ENCODE measurements around the gene MED13. TPM values are rescaled to one million over a fixed set of nuclear protein-coding genes. Genes with fewer than 3 reads are reported as not detected.
"Not testable (repeated sequence)": the region's sequence is repeated elsewhere in the genome, so short reads cannot be mapped to it uniquely, and the experiment has no call there.

Gene MED13
- polyA plus RNA-seq, 1 of the 3 experiments (the other 2 are of a cell fraction) = 6.3 TPM

DNA sequence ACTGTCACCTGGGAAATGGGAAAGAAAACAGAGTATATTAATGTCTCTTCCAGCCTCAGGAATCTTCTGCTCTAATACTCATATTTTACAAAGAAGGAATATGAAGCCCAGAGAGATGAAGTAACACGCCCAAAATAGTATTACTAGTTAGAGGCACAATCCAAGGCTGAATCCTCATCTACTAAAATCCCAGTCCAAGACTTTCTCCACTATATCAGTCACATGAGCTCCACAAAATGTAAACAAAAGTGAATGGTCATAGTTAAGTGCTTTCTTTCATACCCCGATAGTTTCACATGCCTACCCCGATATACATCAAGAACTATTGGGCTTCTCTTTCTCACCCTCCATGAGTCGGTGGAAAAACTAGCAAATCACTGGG is 138.3 kb downstream of the MED13 start:
- Histone ChIP-seq H4K20me1 (ENCODE audit: insufficient read depth) (no peaks in the 10 kb centered on the region), H3K79me2 (ENCODE audit: insufficient read depth) (peaks cover 26% of the 10 kb centered on the region), H3K27ac (ENCODE audit: low read depth in 2 of 2, low read length in 1 of 2) (peak overlapping the region; percentile 76 to 84), H2AFZ (ENCODE audit: low read depth) (peak overlapping the region; percentile 87), H3K36me3 (replicated peaks in 1 of 2; ENCODE audit: control insufficient read depth in 1 of 2, insufficient read depth in 2 of 2, low read length in 1 of 2) (peaks cover 14 to 30% of the 10 kb centered on the region in 2 experiments), H3K9me2 (no peaks in the 10 kb centered on the region), H3K4me3 (ENCODE audit: low read depth in 2 of 2, low read length in 1 of 2) (peak overlapping the region; percentile 80 to 82), H3K9ac (peak overlapping the region; percentile 86), H3K27me3 (ENCODE audit: insufficient read depth) (no peaks in the 10 kb centered on the region), H3K4me2 (peak overlapping the region; percentile 86), H3F3A (replicated peaks; ENCODE audit: insufficient read depth) (peaks cover 5% of the 10 kb centered on the region), H3K9me3 (no peaks in the 10 kb centered on the region), H3K4me1 (ENCODE audit: control insufficient read depth in 1 of 2, insufficient read depth in 2 of 2, low read depth in 1 of 2, low read length in 1 of 2) (peaks cover 0 to 8% of the 10 kb centered on the region in 2 experiments; a peak in 2 of 4 replicates)
- 23% methylated on average over 4 of the region's 4 CpGs for WGBS (ENCODE audit: low lambda C conversion rate)
- CTCF ChIA-PET = no interaction called here
- DNase-seq = no peak
- POLR2A ChIA-PET = no interaction called here
- TF ChIP-seq, protein P1, sequence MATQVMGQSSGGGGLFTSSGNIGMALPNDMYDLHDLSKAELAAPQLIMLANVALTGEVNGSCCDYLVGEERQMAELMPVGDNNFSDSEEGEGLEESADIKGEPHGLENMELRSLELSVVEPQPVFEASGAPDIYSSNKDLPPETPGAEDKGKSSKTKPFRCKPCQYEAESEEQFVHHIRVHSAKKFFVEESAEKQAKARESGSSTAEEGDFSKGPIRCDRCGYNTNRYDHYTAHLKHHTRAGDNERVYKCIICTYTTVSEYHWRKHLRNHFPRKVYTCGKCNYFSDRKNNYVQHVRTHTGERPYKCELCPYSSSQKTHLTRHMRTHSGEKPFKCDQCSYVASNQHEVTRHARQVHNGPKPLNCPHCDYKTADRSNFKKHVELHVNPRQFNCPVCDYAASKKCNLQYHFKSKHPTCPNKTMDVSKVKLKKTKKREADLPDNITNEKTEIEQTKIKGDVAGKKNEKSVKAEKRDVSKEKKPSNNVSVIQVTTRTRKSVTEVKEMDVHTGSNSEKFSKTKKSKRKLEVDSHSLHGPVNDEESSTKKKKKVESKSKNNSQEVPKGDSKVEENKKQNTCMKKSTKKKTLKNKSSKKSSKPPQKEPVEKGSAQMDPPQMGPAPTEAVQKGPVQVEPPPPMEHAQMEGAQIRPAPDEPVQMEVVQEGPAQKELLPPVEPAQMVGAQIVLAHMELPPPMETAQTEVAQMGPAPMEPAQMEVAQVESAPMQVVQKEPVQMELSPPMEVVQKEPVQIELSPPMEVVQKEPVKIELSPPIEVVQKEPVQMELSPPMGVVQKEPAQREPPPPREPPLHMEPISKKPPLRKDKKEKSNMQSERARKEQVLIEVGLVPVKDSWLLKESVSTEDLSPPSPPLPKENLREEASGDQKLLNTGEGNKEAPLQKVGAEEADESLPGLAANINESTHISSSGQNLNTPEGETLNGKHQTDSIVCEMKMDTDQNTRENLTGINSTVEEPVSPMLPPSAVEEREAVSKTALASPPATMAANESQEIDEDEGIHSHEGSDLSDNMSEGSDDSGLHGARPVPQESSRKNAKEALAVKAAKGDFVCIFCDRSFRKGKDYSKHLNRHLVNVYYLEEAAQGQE (IDR thresholded peaks at IDR 0.05; ENCODE audit: low read depth, low read length) = no peak
- TF ChIP-seq EZH2phosphoT487 (IDR thresholded peaks at IDR 0.05; ENCODE audit: borderline replicate concordance, low read depth) (no peak), FOXJ3 (CRISPR knock-in tag; IDR thresholded peaks at IDR 0.05) (no peak), EP300 (IDR thresholded peaks at IDR 0.05; ENCODE audit: borderline replicate concordance in 1 of 2, low read depth in 1 of 2, low read length in 1 of 2) (no peak), TAF1 (IDR thresholded peaks at IDR 0.05; ENCODE audit: borderline replicate concordance, low read depth, low read length) (no peak), USF1 (IDR thresholded peaks at IDR 0.05; ENCODE audit: borderline replicate concordance, low read depth) (no peak), MAX (IDR thresholded peaks at IDR 0.05; ENCODE audit: low read depth) (no peak), FOSL2 (IDR thresholded peaks at IDR 0.05; ENCODE audit: borderline replicate concordance, low read depth) (no peak), MXI1 (IDR thresholded peaks at IDR 0.05; ENCODE audit: low read depth, low read length) (no peak), GABPA (IDR thresholded peaks at IDR 0.05; ENCODE audit: low read depth) (no peak), RFX5 (IDR thresholded peaks at IDR 0.05; ENCODE audit: low read length) (no peak), YY1 (IDR thresholded peaks at IDR 0.05; ENCODE audit: low read depth) (no peak), TEAD4 (IDR thresholded peaks at IDR 0.05; ENCODE audit: borderline replicate concordance, insufficient read depth) (no peak), RCOR1 (IDR thresholded peaks at IDR 0.05; ENCODE audit: low read length) (no peak)
- TF ChIP-seq, protein P2, sequence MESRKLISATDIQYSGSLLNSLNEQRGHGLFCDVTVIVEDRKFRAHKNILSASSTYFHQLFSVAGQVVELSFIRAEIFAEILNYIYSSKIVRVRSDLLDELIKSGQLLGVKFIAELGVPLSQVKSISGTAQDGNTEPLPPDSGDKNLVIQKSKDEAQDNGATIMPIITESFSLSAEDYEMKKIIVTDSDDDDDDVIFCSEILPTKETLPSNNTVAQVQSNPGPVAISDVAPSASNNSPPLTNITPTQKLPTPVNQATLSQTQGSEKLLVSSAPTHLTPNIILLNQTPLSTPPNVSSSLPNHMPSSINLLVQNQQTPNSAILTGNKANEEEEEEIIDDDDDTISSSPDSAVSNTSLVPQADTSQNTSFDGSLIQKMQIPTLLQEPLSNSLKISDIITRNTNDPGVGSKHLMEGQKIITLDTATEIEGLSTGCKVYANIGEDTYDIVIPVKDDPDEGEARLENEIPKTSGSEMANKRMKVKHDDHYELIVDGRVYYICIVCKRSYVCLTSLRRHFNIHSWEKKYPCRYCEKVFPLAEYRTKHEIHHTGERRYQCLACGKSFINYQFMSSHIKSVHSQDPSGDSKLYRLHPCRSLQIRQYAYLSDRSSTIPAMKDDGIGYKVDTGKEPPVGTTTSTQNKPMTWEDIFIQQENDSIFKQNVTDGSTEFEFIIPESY (IDR thresholded peaks at IDR 0.05; ENCODE audit: borderline replicate concordance, low read depth) = no peak

DNA sequence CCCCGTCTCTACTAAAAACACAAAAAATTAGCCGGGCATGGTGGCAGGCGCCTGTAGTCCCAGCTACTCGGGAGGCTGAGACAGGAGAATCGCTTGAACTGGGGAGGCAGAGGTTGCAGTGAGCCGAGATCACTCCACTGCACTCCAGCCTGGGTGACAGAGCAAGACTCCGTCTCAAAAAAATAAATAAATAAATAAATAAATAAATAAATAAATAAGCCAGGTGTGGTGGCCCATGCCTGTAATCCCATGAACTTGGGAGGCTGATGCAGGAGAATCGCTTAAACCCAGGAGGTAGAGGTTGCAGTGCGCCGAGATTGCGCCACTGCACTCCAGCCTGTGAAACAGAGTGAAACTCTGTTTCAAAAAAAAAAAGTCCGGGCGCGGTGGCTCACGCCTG is 149.9 kb downstream of the MED13 start:
- H3K79me2 ChIP-seq (ENCODE audit: insufficient read depth) = peaks cover 15% of the 10 kb centered on the region
- H3K4me1 ChIP-seq (ENCODE audit: control insufficient read depth in 1 of 2, insufficient read depth in 2 of 2, low read depth in 1 of 2, low read length in 1 of 2); H3K9me2 ChIP-seq; H3K4me2 ChIP-seq; H3K27me3 ChIP-seq (ENCODE audit: insufficient read depth); H3K9me3 ChIP-seq; H2AFZ ChIP-seq (ENCODE audit: low read depth); DNase-seq; CTCF ChIA-PET; H3K9ac ChIP-seq; H3K27ac ChIP-seq (ENCODE audit: low read depth in 2 of 2, low read length in 1 of 2); H3K4me3 ChIP-seq (ENCODE audit: low read depth in 2 of 2, low read length in 1 of 2); H3F3A ChIP-seq (replicated peaks; ENCODE audit: insufficient read depth); H4K20me1 ChIP-seq (ENCODE audit: insufficient read depth): not testable (repeated sequence)
- WGBS (ENCODE audit: low lambda C conversion rate) = 97% methylated on average over 15 of the region's 15 CpGs
- POLR2A ChIA-PET = interaction anchor here (0.9 kb wide), 1 partner anchor 52 kb away, joined by 3 read pairs; the partner anchor contains the start of gene BRIP1
- peaks cover 31 to 60% of the 10 kb centered on the region in 2 experiments for H3K36me3 ChIP-seq (replicated peaks in 1 of 2; ENCODE audit: control insufficient read depth in 1 of 2, insufficient read depth in 2 of 2, low read length in 1 of 2)

Measured in SK-N-SH (cell line).